ENCODE measurements around the gene LYPD4. TPM values are rescaled to one million over a fixed set of nuclear protein-coding genes. Genes with fewer than 3 reads are reported as not detected.
A peak's percentile ranks its signal among the peaks of the same experiment; 100 is the strongest.

The LYPD4 gene
- total RNA-seq, 1 experiment from 2014 or later, result not detected

- H3K4me2 ChIP-seq, result peak overlapping the region; percentile 24
- peaks cover 44% of the 10 kb centered on the region for H3K4me1 ChIP-seq (replicated peaks; ENCODE audit: insufficient read depth)
- no TSS peak for BruUV-seq (replicated peaks)
- DNase-seq, result no peak
- H3K4me3 ChIP-seq, result no peak overlapping the region
- ChIA-PET POLR2A (ENCODE audit: unreplicated experiment) (interaction anchor here (0.7 kb wide), 1 partner anchor 20 kb away, joined by 8 read pairs; no protein-coding TSS in a partner anchor), CTCF (no interaction called here)
- peaks cover 98% of the 10 kb centered on the region for H3F3A ChIP-seq (ENCODE audit: insufficient read depth, low read depth)
- H3K27me3 ChIP-seq (ENCODE audit: insufficient read depth, low read depth), result no peaks in the 10 kb centered on the region
- no peaks in the 10 kb centered on the region for H3K9me3 ChIP-seq (ENCODE audit: insufficient read depth, low read depth)
- no peak overlapping the region for H2AFZ ChIP-seq
- H3K9me2 ChIP-seq (ENCODE audit: insufficient read depth), result no peaks in the 10 kb centered on the region
- H3K79me2 ChIP-seq (ENCODE audit: low read depth), result peaks cover 53% of the 10 kb centered on the region
- TF ChIP-seq CTCF (conservative IDR thresholded peaks at IDR 0.05) (no peak), EZH2 (IDR thresholded peaks at IDR 0.05; ENCODE audit: low read depth) (no peak)
- H4K20me1 ChIP-seq (ENCODE audit: insufficient read depth), result peaks cover 95% of the 10 kb centered on the region
- peak overlapping the region; percentile 36; the same call in 1 of the 2 replicates for H3K27ac ChIP-seq
- intact Hi-C loops (cut with micrococcal nuclease; ENCODE audit: unreplicated experiment), result no loop called here
- H3K36me3 ChIP-seq (ENCODE audit: low read depth), result peaks cover 62% of the 10 kb centered on the region
These were observed 23.9 kb upstream of the LYPD4 start for GRCh38 chr19:41868120-41868988.

- peaks cover 100% of the 10 kb centered on the region for H3F3A ChIP-seq (ENCODE audit: insufficient read depth, low read depth)
- peaks cover 99% of the 10 kb centered on the region for H4K20me1 ChIP-seq (ENCODE audit: insufficient read depth)
- CTCF ChIA-PET, result interaction anchor here (0.9 kb wide), 1 partner anchor 169 kb away, joined by 14 read pairs; no protein-coding TSS in a partner anchor
- no TSS peak for BruUV-seq (replicated peaks)
- H3K27ac ChIP-seq, result no peak overlapping the region
- no peaks in the 10 kb centered on the region for H3K9me3 ChIP-seq (ENCODE audit: insufficient read depth, low read depth)
- peaks cover 65% of the 10 kb centered on the region for H3K4me1 ChIP-seq (replicated peaks; ENCODE audit: insufficient read depth)
- H2AFZ ChIP-seq, result no peak overlapping the region
- H3K4me3 ChIP-seq, result no peak overlapping the region
- no peaks in the 10 kb centered on the region for H3K9me2 ChIP-seq (ENCODE audit: insufficient read depth)
- H3K79me2 ChIP-seq (ENCODE audit: low read depth), result peaks cover 73% of the 10 kb centered on the region
- intact Hi-C loops (cut with micrococcal nuclease; ENCODE audit: unreplicated experiment), result no loop called here
- H3K4me2 ChIP-seq, result peak overlapping the region; percentile 12; the same call in 1 of the 2 replicates
- DNase-seq, result peak in 1 of 2 experiments; percentile 51
- POLR2A ChIA-PET (ENCODE audit: unreplicated experiment), result no interaction called here
- H3K36me3 ChIP-seq (ENCODE audit: low read depth), result peaks cover 82% of the 10 kb centered on the region
- H3K27me3 ChIP-seq (ENCODE audit: insufficient read depth, low read depth), result no peaks in the 10 kb centered on the region
- TF ChIP-seq EZH2 (IDR thresholded peaks at IDR 0.05; ENCODE audit: low read depth), result no peak
- no peak for TF ChIP-seq CTCF (conservative IDR thresholded peaks at IDR 0.05)
These were observed 21.8 kb upstream of the LYPD4 start for GRCh38 chr19:41866284-41866683.

GRCh38 chr19:41864374-41864773 is 19.9 kb upstream of the LYPD4 start:
- BruUV-seq (replicated peaks), result no TSS peak
- POLR2A ChIA-PET (ENCODE audit: unreplicated experiment), result interaction anchor here (0.6 kb wide), 1 partner anchor 86 kb away, joined by 7 read pairs; no protein-coding TSS in a partner anchor
- peaks cover 83% of the 10 kb centered on the region for H3F3A ChIP-seq (ENCODE audit: insufficient read depth, low read depth)
- no peak for DNase-seq
- H3K9me2 ChIP-seq (ENCODE audit: insufficient read depth), result no peaks in the 10 kb centered on the region
- no peaks in the 10 kb centered on the region for H3K27me3 ChIP-seq (ENCODE audit: insufficient read depth, low read depth)
- intact Hi-C loops (cut with micrococcal nuclease; ENCODE audit: unreplicated experiment), result no loop called here
- H4K20me1 ChIP-seq (ENCODE audit: insufficient read depth), result peaks cover 84% of the 10 kb centered on the region
- H3K36me3 ChIP-seq (ENCODE audit: low read depth), result peaks cover 75% of the 10 kb centered on the region
- H3K9me3 ChIP-seq (ENCODE audit: insufficient read depth, low read depth), result no peaks in the 10 kb centered on the region
- peak overlapping the region; percentile 22; the same call in 1 of the 2 replicates for H3K4me2 ChIP-seq
- H2AFZ ChIP-seq, result no peak overlapping the region
- H3K4me1 ChIP-seq (replicated peaks; ENCODE audit: insufficient read depth), result peaks cover 67% of the 10 kb centered on the region
- no peak overlapping the region for H3K4me3 ChIP-seq
- TF ChIP-seq CTCF (conservative IDR thresholded peaks at IDR 0.05) (no peak), EZH2 (IDR thresholded peaks at IDR 0.05; ENCODE audit: low read depth) (no peak)
- H3K79me2 ChIP-seq (ENCODE audit: low read depth), result peaks cover 85% of the 10 kb centered on the region
- CTCF ChIA-PET, result interaction anchor here (0.7 kb wide), 1 partner anchor 19 kb away, joined by 7 read pairs; no protein-coding TSS in a partner anchor
- H3K27ac ChIP-seq, result peak overlapping the region; percentile 43

All from PC-9 (cell line).